Measurements from ENCODE around the gene TBXAS1. TPM values are rescaled to one million over a fixed set of nuclear protein-coding genes. Genes with fewer than 3 reads are reported as not detected.

The TBXAS1 gene
- total RNA-seq, 2 experiments from 2014 or later, result 5.5 to 6.0 TPM

DNA sequence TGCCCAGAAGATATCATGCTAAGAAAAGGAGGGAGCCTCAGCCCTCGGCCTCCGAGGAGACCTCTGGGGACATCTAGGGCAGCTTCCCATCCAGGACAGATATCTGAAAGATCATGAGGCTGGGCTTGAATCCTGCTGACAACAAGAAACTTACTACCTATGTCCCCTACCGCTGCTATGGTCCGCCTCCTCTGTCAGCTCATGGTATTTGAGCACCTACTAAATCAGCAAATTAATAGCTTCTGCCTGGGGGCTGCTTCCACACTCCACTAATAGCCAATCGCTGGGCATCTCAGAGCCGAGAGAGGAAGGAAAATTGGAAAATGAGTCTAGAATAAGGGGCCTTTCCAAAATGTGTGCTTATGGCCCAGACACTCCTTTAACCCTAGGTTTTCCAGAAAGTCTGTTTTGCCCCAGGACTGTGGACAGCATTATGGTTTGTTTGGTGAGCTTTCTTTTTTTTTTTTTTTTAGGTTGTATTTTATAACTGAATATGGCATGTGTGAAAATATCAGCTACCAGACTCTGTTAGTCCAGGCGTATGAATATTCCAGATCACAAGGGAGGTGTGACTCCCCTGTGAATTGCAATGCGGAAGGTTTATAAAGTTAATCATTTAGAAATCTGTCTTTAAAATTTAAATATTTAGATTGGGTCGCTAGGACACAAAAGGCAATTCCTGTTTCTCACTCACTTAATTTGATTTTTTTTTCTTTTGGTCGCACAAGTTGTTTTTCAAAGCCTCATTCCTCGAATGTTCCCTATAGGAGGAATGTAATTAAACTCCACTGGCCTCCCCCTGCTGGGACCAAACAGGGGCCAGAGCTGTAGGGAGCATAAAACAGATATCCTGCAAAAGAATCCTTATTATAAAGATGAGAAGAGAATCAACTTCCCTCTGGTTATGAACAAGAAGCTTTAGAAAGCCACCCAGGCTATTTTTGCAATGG, 144.3 kb downstream of the TBXAS1 start:
- Mint-ChIP-seq H3K27ac (no peak overlapping the region), H3K9me3 (no peaks in the 10 kb centered on the region), H3K4me1 (ENCODE audit: low read depth) (no peaks in the 10 kb centered on the region), H3K27me3 (no peaks in the 10 kb centered on the region), H3K36me3 (ENCODE audit: low read depth) (no peaks in the 10 kb centered on the region), H3K4me3 (no peak overlapping the region)
- H3K27ac ChIP-seq (ENCODE audit: low read depth in 1 of 2, low read length in 2 of 2), result no peak overlapping the region
- CTCF ChIA-PET, result interaction anchor here (0.5 kb wide), 1 partner anchor 41 kb away, joined by 3 read pairs; no protein-coding TSS in a partner anchor
- no peaks in the 10 kb centered on the region for H3K36me3 ChIP-seq (ENCODE audit: insufficient read depth, low read length)
- POLR2A ChIA-PET, result no interaction called here
- TF ChIP-seq CTCF (IDR thresholded peaks at IDR 0.05), result no peak
- DNase-seq (no peak), ATAC-seq (ENCODE audit: poor library complexity) (no peak)
- no peaks in the 10 kb centered on the region for H3K9me3 ChIP-seq (ENCODE audit: control insufficient read depth in 1 of 2, insufficient read depth in 1 of 2, low read length in 2 of 2)
- H3K4me3 ChIP-seq (ENCODE audit: low read length), result no peak overlapping the region
- H3K27me3 ChIP-seq (ENCODE audit: control insufficient read depth in 1 of 2, insufficient read depth in 2 of 2, low read length in 2 of 2), result no peaks in the 10 kb centered on the region
- no peaks in the 10 kb centered on the region for H3K4me1 ChIP-seq (ENCODE audit: insufficient read depth, low read length)
- intact Hi-C loops (cut with DNase I, micrococcal nuclease), result no loop called here

DNA sequence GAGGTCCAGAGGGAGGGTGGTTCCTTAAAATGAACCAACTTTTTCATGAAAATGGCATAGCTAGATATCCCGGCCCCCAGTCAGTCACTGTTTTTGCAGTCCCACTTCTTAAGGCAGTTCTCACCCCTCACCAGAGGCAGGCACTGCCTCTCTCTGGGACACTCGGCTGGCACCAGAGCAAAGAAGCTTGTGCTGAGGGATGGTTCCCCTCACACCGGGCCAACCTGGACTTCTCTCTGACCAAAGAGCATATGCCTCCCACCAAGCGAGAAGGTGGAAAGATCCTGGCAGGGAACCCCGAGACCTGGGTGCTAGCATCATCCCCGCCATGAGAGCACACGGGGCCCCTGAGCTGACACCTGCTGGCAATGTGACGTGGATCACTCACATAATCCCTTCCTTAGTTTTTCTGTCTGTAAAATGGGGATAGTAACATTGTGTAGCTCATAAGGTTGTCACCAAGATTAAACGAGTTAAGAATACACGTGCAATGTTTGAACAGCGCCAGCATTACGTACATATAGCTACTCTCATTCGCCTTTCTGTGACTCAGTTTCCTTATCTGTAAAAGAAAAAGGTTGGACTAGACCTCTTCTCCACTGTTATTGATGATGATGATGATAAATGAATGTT, 145.2 kb downstream of the TBXAS1 start:
- no peaks in the 10 kb centered on the region for H3K9me3 Mint-ChIP-seq
- H3K27ac Mint-ChIP-seq, result no peak overlapping the region
- no peak overlapping the region for H3K4me3 Mint-ChIP-seq
- ChIA-PET CTCF (no interaction called here), POLR2A (no interaction called here)
- H3K27me3 Mint-ChIP-seq, result no peaks in the 10 kb centered on the region
- H3K36me3 ChIP-seq (ENCODE audit: insufficient read depth, low read length), result no peaks in the 10 kb centered on the region
- H3K4me3 ChIP-seq (ENCODE audit: low read length), result no peak overlapping the region
- H3K4me1 ChIP-seq (ENCODE audit: insufficient read depth, low read length), result no peaks in the 10 kb centered on the region
- H3K9me3 ChIP-seq (ENCODE audit: control insufficient read depth in 1 of 2, insufficient read depth in 1 of 2, low read length in 2 of 2), result no peaks in the 10 kb centered on the region
- ATAC-seq (ENCODE audit: poor library complexity) (no peak), DNase-seq (no peak)
- H3K27ac ChIP-seq (ENCODE audit: low read depth in 1 of 2, low read length in 2 of 2), result no peak overlapping the region
- intact Hi-C loops (cut with DNase I, micrococcal nuclease), result no loop called here
- TF ChIP-seq CTCF (IDR thresholded peaks at IDR 0.05), result no peak
- H3K27me3 ChIP-seq (ENCODE audit: control insufficient read depth in 1 of 2, insufficient read depth in 2 of 2, low read length in 2 of 2), result no peaks in the 10 kb centered on the region
- H3K4me1 Mint-ChIP-seq (ENCODE audit: low read depth), result peaks cover 4% of the 10 kb centered on the region
- H3K36me3 Mint-ChIP-seq (ENCODE audit: low read depth), result no peaks in the 10 kb centered on the region

DNA sequence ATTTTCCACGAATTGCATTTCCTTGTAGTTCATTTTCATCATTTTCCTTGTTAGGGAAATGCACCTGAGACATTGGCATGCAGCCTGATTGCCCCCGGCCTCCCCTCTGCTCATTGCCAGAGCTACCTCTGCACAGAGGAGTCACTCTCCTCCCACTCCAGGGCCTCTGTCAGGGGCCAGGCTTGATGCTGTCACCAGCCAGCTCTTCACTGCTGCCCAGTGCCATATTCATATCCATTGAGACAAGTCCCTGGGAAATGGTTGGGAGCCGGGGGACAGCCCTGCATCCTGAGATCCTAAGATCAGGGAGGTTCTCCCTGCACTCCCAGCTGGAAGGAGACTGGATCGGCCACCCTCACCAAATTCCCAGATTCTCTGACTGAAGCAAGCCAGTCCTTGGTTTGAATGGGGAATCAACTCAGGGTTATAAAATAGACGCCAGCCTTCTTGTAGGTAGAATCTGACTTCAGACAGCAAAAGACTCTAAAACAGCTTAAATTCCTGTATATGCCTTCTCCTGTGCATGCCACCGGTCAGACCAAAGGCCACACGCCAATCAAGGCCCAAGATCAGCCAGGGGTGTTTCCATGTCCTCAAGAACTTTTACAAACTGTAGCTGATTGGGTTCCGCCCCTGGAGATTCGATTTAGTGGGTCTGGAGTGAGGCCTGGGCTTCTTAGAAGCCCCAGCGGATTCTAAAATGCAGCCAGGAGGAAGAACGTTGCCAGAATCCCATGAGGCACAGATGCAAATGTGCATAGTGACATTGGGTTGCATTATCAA, 147.2 kb downstream of the TBXAS1 start:
- POLR2A ChIA-PET, result no interaction called here
- Mint-ChIP-seq H3K27ac (no peak overlapping the region), H3K36me3 (ENCODE audit: low read depth) (no peaks in the 10 kb centered on the region), H3K27me3 (no peaks in the 10 kb centered on the region), H3K9me3 (no peaks in the 10 kb centered on the region), H3K4me1 (ENCODE audit: low read depth) (peaks cover 21% of the 10 kb centered on the region), H3K4me3 (no peak overlapping the region)
- Histone ChIP-seq H3K36me3 (ENCODE audit: insufficient read depth, low read length) (no peaks in the 10 kb centered on the region), H3K4me1 (ENCODE audit: insufficient read depth, low read length) (peaks cover 14% of the 10 kb centered on the region), H3K9me3 (ENCODE audit: control insufficient read depth in 1 of 2, insufficient read depth in 1 of 2, low read length in 2 of 2) (no peaks in the 10 kb centered on the region), H3K4me3 (ENCODE audit: low read length) (no peak overlapping the region), H3K27ac (ENCODE audit: low read depth in 1 of 2, low read length in 2 of 2) (no peak overlapping the region), H3K27me3 (ENCODE audit: control insufficient read depth in 1 of 2, insufficient read depth in 2 of 2, low read length in 2 of 2) (no peaks in the 10 kb centered on the region)
- intact Hi-C loops (cut with DNase I, micrococcal nuclease), result no loop called here
- no peak for TF ChIP-seq CTCF (IDR thresholded peaks at IDR 0.05)
- CTCF ChIA-PET, result no interaction called here
- DNase-seq (no peak), ATAC-seq (ENCODE audit: poor library complexity) (no peak)
